PC-3 (cell line): ENCODE measurements around the gene FAM13A.

Experiments
- EZH2 ChIP-seq: fragments of 300-600 bp; sonication (generic); IDR thresholded peaks from one replicate; pipeline ENCODE4 v1.6.1; 2017; ENCODE audit warnings: antibody characterized with exemption, mild to moderate bottlenecking, low read length; ENCODE audit not compliant: unreplicated experiment
- EZH2phosphoT487 ChIP-seq: fragments of 300-600 bp; sonication (generic); IDR thresholded peaks from 2 replicates; pipeline ENCODE4 v1.6.1; 2018; ENCODE audit warnings: mild to moderate bottlenecking, antibody characterized with exemption, low read length, borderline replicate concordance
- TF ChIP-seq, protein P1 (sequence below): fragments of 300-600 bp; sonication (generic); conservative IDR thresholded peaks from 2 replicates; pipeline ENCODE4 v1.5.1; 2017; ENCODE audit warnings: antibody characterized with exemption, low read depth, mild to moderate bottlenecking, low read length

GRCh38 chr4:88828842-88829571 lies 228.0 kb downstream of the FAM13A start:
- TF ChIP-seq, protein P1, sequence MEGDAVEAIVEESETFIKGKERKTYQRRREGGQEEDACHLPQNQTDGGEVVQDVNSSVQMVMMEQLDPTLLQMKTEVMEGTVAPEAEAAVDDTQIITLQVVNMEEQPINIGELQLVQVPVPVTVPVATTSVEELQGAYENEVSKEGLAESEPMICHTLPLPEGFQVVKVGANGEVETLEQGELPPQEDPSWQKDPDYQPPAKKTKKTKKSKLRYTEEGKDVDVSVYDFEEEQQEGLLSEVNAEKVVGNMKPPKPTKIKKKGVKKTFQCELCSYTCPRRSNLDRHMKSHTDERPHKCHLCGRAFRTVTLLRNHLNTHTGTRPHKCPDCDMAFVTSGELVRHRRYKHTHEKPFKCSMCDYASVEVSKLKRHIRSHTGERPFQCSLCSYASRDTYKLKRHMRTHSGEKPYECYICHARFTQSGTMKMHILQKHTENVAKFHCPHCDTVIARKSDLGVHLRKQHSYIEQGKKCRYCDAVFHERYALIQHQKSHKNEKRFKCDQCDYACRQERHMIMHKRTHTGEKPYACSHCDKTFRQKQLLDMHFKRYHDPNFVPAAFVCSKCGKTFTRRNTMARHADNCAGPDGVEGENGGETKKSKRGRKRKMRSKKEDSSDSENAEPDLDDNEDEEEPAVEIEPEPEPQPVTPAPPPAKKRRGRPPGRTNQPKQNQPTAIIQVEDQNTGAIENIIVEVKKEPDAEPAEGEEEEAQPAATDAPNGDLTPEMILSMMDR: no peak
- TF ChIP-seq EZH2 (no peak), EZH2phosphoT487 (no peak)
